A673 (cell line): ENCODE data around the gene VPS26B. TPM values are rescaled to one million over a fixed set of nuclear protein-coding genes. Genes with fewer than 3 reads are reported as not detected.

Experiments used
- BruUV-seq: library from RNA; stranded (reverse); fragments of 400-500 nt; replicated peaks from 2 replicates; lab custom pipeline; 2021; lab: Mats Ljungman, UMichigan
- CTCF ChIA-PET: fragments of 300-600 bp; sonication (Branson Sonifier 250); formaldehyde crosslinking; loops from one replicate; lab custom pipeline; 2022; ENCODE audit warnings: antibody characterized with exemption; lab: Charles Lee
- POLR2A ChIA-PET: fragments of 300-600 bp; sonication (Branson Sonifier 250); formaldehyde crosslinking; loops from one replicate; lab custom pipeline; 2022; ENCODE audit warnings: antibody characterized with exemption; ENCODE audit not compliant: low non-redundant PET; lab: Charles Lee
- DNase-seq: peaks from one replicate; pipeline ENCODE4 v3.0.0-alpha.2; 2015; ENCODE audit warnings: low spot score
- H3K27ac ChIP-seq: fragments of 200-600 bp; sonication (generic); 2 replicates; pipeline ENCODE4 v1.5.1; 2016; ENCODE audit warnings: mixed run types, low read depth, mild to moderate bottlenecking, mixed read lengths, antibody characterized with exemption, low read length; ENCODE audit not compliant: poor library complexity, severe bottlenecking
- H3K27me3 ChIP-seq: fragments of 200-600 bp; sonication (generic); replicated peaks from 2 replicates; pipeline ENCODE4 v1.6.1; 2017; ENCODE audit warnings: mixed run types, low read depth, mild to moderate bottlenecking, mixed read lengths, antibody characterized with exemption, low read length; ENCODE audit not compliant: insufficient read depth, poor library complexity
- H3K36me3 ChIP-seq: fragments of 200-600 bp; sonication (generic); 2 replicates; pipeline ENCODE4 v1.6.1; 2016; ENCODE audit warnings: mixed run types, mild to moderate bottlenecking, mixed read lengths, antibody characterized with exemption, low read length; ENCODE audit not compliant: insufficient read depth, poor library complexity, severe bottlenecking
- H3K4me1 ChIP-seq: fragments of 200-600 bp; sonication (generic); 2 replicates; pipeline ENCODE4 v1.6.1; 2017; ENCODE audit warnings: mixed run types, mild to moderate bottlenecking, mixed read lengths, antibody characterized with exemption, low read length; ENCODE audit not compliant: insufficient read depth, poor library complexity, severe bottlenecking
- H3K4me3 ChIP-seq: fragments of 200-600 bp; sonication (generic); 2 replicates; pipeline ENCODE4 v1.5.1; 2016; ENCODE audit warnings: low read depth, mixed run types, mild to moderate bottlenecking, mixed read lengths, low read length; ENCODE audit not compliant: poor library complexity, severe bottlenecking
- H3K9me3 ChIP-seq: fragments of 200-600 bp; sonication (generic); 2 replicates; pipeline ENCODE4 v1.6.1; 2016; ENCODE audit warnings: mixed run types, low read depth, mild to moderate bottlenecking, mixed read lengths, antibody characterized with exemption, low read length; ENCODE audit not compliant: poor library complexity, severe bottlenecking
- CTCF ChIP-seq: fragments of 300-800, 200-600 bp; sonication (generic); conservative IDR thresholded peaks from 2 replicates; pipeline ENCODE4 v1.5.1; 2017; ENCODE audit warnings: low read depth, mild to moderate bottlenecking, antibody characterized with exemption, low read length, moderate library complexity, mixed read lengths
- EZH2 ChIP-seq: fragments of 200-600 bp; sonication (generic); IDR thresholded peaks from 2 replicates; pipeline ENCODE4 v1.6.1; 2017; ENCODE audit warnings: borderline replicate concordance, low read depth, mild to moderate bottlenecking, mixed read lengths, antibody characterized with exemption, low read length; ENCODE audit not compliant: poor library complexity, severe bottlenecking
- intact Hi-C: fragments of 100-400 bp; cut with micrococcal nuclease; formaldehyde crosslinking; loops from one replicate; pipeline ENCODE4 v1.10.0; 2022; ENCODE audit not compliant: unreplicated experiment
- total RNA-seq: library from RNA; stranded (reverse); gene quantifications from 2 replicates; pipeline ENCODE4 v1.2.3, GENCODE V29; 2021

VPS26B gene
- total RNA-seq, 1 experiment from 2014 or later, result 51.3 TPM

GRCh38 chr11:134266440-134266839, 42.0 kb downstream of the VPS26B start:
- H3K27ac ChIP-seq, result no peak overlapping the region
- POLR2A ChIA-PET, result no interaction called here
- no peak for DNase-seq
- peaks cover 20% of the 10 kb centered on the region for H3K36me3 ChIP-seq
- H3K4me1 ChIP-seq, result no peaks in the 10 kb centered on the region
- no peak for TF ChIP-seq CTCF
- no peak for TF ChIP-seq EZH2
- CTCF ChIA-PET, result interaction anchor here (1.3 kb wide), 1 partner anchor 9 kb away, joined by 3 read pairs; the partner anchor contains the start of gene GLB1L3
- BruUV-seq, result no TSS peak
- no peaks in the 10 kb centered on the region for H3K9me3 ChIP-seq
- H3K4me3 ChIP-seq, result no peak overlapping the region
- no peaks in the 10 kb centered on the region for H3K27me3 ChIP-seq
- intact Hi-C loops, result no loop called here

- Histone ChIP-seq H3K27me3 (peaks cover 2% of the 10 kb centered on the region), H3K9me3 (no peaks in the 10 kb centered on the region), H3K36me3 (peaks cover 17% of the 10 kb centered on the region), H3K27ac (no peak overlapping the region), H3K4me3 (no peak overlapping the region), H3K4me1 (no peaks in the 10 kb centered on the region)
- intact Hi-C loops, result no loop called here
- DNase-seq, result no peak
- BruUV-seq, result no TSS peak
- POLR2A ChIA-PET, result no interaction called here
- TF ChIP-seq EZH2 (no peak), CTCF (no peak)
- CTCF ChIA-PET, result interaction anchor here (1.3 kb wide), 1 partner anchor 9 kb away, joined by 3 read pairs; the partner anchor contains the start of gene GLB1L3
Observed at GRCh38 chr11:134266841-134267251, 42.4 kb downstream of the VPS26B start.

- no peaks in the 10 kb centered on the region for H3K9me3 ChIP-seq
- H3K27ac ChIP-seq, result no peak overlapping the region
- CTCF ChIA-PET, result interaction anchor here (1.3 kb wide), 1 partner anchor 8 kb away, joined by 3 read pairs; the partner anchor contains the start of gene GLB1L3
- H3K4me1 ChIP-seq, result no peaks in the 10 kb centered on the region
- H3K4me3 ChIP-seq, result no peak overlapping the region
- POLR2A ChIA-PET, result no interaction called here
- H3K27me3 ChIP-seq, result peaks cover 7% of the 10 kb centered on the region
- no TSS peak for BruUV-seq
- intact Hi-C loops, result no loop called here
- peaks cover 14% of the 10 kb centered on the region for H3K36me3 ChIP-seq
- no peak for DNase-seq
- no peak for TF ChIP-seq EZH2
- TF ChIP-seq CTCF, result no peak
Observed at GRCh38 chr11:134267461-134267860, 43.0 kb downstream of the VPS26B start.
